Spleen (tissue), 11 donors: ENCODE measurements around the gene UBE2V1. TPM values are rescaled to one million over a fixed set of nuclear protein-coding genes. Genes with fewer than 3 reads are reported as not detected.

Source experiments
- DNase-seq: peaks from one replicate; pipeline ENCODE4 v3.0.0-alpha.2; 2020
- H3K27ac ChIP-seq, 8 donors: fragments of 200-600 bp; sonication (generic) in 7 of 8; 1 replicate in 4 of 8; 2 replicates in 4 of 8; pipeline versions ENCODE4 v1.5.0 to v1.8.0; 2016 to 2021; ENCODE audit warnings: inconsistent platforms in 4 of 8, mild to moderate bottlenecking in 4 of 8, moderate library complexity in 1 of 8
- H3K27me3 ChIP-seq, 7 donors: fragments of 200-600 bp; sonication (generic) in 6 of 7; replicated peaks in 1 of 7; 1 replicate in 4 of 7; 2 replicates in 3 of 7; pipeline versions ENCODE4 v1.5.0 to v1.8.0; 2016 to 2021; ENCODE audit warnings: inconsistent platforms in 3 of 7, mild to moderate bottlenecking in 1 of 7
- H3K36me3 ChIP-seq, 6 donors: fragments of 200-600 bp; sonication (generic) in 5 of 6; 1 replicate in 4 of 6; 2 replicates in 2 of 6; pipeline versions ENCODE4 v1.5.0 to v1.8.0; 2016 to 2021; ENCODE audit warnings: inconsistent platforms in 2 of 6
- H3K4me1 ChIP-seq, 6 donors: fragments of 200-600 bp; sonication (generic) in 5 of 6; 1 replicate in 3 of 6; 2 replicates in 3 of 6; pipeline versions ENCODE4 v1.5.0 to v1.8.0; 2016 to 2021; ENCODE audit warnings: inconsistent platforms in 3 of 6
- H3K4me3 ChIP-seq, 8 donors: fragments of 200-600 bp; sonication (generic) in 7 of 8; 1 replicate in 4 of 8; 2 replicates in 4 of 8; pipeline versions ENCODE4 v1.5.0 to v1.8.0; 2016 to 2021; ENCODE audit warnings: inconsistent platforms in 4 of 8, mild to moderate bottlenecking in 4 of 8, moderate library complexity in 2 of 8
- H3K9me3 ChIP-seq, 8 donors: fragments of 200-600 bp; sonication (generic) in 7 of 8; 1 replicate in 4 of 8; 2 replicates in 4 of 8; pipeline versions ENCODE4 v1.5.0 to v1.8.0; 2016 to 2021; ENCODE audit warnings: inconsistent platforms in 4 of 8
- POLR2A ChIP-seq, 3 donors: fragments of 450-650 bp; IDR thresholded peaks; one replicate each; pipeline ENCODE4 v1.5.1; 2017; ENCODE audit warnings: antibody characterized with exemption in 3 of 3, mild to moderate bottlenecking in 1 of 3
- POLR2AphosphoS5 ChIP-seq, 3 donors: sonication (generic); formaldehyde crosslinking; IDR thresholded peaks; one replicate each; pipeline ENCODE4 v1.5.1; 2017; ENCODE audit warnings: antibody characterized with exemption in 3 of 3
- WGBS, 5 donors: extraction: QIAGEN DNeasy Blood & Tissue Kit in 3 of 5; methylation state at CpG; one replicate each; pipeline versions ENCODE4 v1.1.5 to v1.1.7; 2013 to 2018; 5-methylcytosine and 5-hydroxymethylcytosine counted together
- intact Hi-C: fragments of 100-400 bp; cut with DNase I; formaldehyde crosslinking; loops from one replicate; pipeline ENCODE4 v1.15.0; 2023; ENCODE audit warnings: low total_unique reads
- polyA plus RNA-seq, 3 donors: library from polyadenylated mRNA; stranded (reverse); fragments of 200-250 nt; gene quantifications; one replicate each; pipeline ENCODE4 v1.2.1, GENCODE V29; 2013
- total RNA-seq, 7 donors: library from RNA; depleted of rRNA in 3 of 7; stranded (reverse); fragments of >200 nt in 3 of 7; fragmentation: NEBNext Ultra II Directional in 4 of 7; extraction: Animal tissue kit (Norgen Biotek cat#: 25700) in 4 of 7; gene quantifications; one replicate each; pipeline versions ENCODE4 v1.1.0 to v1.2.1, GENCODE V29; 2016 to 2021
- TF ChIP-seq, protein P1 (sequence below), 11 experiments: fragments of 200-600 bp in 7 of 11; fragments of 450-650 bp in 4 of 11; sonication (generic) in 4 of 11; IDR thresholded peaks in 8 of 11; conservative IDR thresholded peaks in 3 of 11; 1 replicate in 7 of 11; 2 replicates in 4 of 11; pipeline versions ENCODE4 v1.4.0 to v1.8.0; 2016 to 2021; ENCODE audit warnings: antibody characterized with exemption in 11 of 11, inconsistent platforms in 4 of 11, mild to moderate bottlenecking in 1 of 11
- donor health status: healthy with polysubstance abuse.
- donor health status: DM: no; HTN: no; CAD: no; lungs with moderate emphysema.
- donor health status: DM: no; HTN: no; CAD: no.
- donor health status: Bipolar disorder and iron deficiency.
- donor health status: healthy.
- donor health status: DM: no; HTN: no; CAD: no.
- donor health status: DM: yes; HTN: yes; CAD: no.

Gene UBE2V1
- total and polyA plus RNA-seq, 10 donors: 62.3 to 140 (median 122) TPM

DNA sequence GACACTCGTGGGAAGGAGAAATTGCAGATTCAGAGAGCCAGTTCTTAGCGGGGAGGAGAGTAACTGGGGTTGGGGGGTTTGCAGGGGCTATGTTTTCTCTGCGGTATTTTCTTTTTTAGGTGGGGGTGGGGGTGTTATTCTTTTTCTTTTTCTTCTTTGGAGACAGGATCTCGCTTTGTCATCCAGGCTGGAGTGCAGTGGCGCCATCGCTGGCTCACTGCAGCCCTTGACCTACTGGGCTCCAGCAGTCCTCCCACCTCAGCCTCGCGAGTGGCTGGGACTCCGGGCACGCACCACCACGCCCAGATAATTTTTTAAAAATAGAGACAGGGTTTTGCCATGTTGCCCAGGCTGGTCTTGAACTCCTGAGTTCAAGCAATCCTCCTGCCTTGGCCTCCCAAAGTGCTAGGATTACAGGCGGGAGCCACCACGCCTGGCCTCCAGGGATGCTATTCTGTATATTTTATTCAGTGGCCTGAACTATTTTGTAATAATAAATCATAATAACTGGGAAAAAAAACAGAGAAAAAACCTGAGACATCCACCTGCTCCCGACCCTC, 57.3 kb downstream of the UBE2V1 start:
- TF ChIP-seq POLR2AphosphoS5 (IDR thresholded peaks at IDR 0.05) (no peak), POLR2A (IDR thresholded peaks at IDR 0.05) (no peak)
- TF ChIP-seq, protein P1, sequence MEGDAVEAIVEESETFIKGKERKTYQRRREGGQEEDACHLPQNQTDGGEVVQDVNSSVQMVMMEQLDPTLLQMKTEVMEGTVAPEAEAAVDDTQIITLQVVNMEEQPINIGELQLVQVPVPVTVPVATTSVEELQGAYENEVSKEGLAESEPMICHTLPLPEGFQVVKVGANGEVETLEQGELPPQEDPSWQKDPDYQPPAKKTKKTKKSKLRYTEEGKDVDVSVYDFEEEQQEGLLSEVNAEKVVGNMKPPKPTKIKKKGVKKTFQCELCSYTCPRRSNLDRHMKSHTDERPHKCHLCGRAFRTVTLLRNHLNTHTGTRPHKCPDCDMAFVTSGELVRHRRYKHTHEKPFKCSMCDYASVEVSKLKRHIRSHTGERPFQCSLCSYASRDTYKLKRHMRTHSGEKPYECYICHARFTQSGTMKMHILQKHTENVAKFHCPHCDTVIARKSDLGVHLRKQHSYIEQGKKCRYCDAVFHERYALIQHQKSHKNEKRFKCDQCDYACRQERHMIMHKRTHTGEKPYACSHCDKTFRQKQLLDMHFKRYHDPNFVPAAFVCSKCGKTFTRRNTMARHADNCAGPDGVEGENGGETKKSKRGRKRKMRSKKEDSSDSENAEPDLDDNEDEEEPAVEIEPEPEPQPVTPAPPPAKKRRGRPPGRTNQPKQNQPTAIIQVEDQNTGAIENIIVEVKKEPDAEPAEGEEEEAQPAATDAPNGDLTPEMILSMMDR (IDR thresholded peaks at IDR 0.05 in 8 of 11, conservative IDR thresholded peaks at IDR 0.05 in 3 of 11): no peak
- H3K4me3 ChIP-seq: no peak overlapping the region
- peaks cover 0 to 43% (median 22%) of the 10 kb centered on the region in 6 donors for H3K4me1 ChIP-seq
- no peak for DNase-seq
- H3K27me3 ChIP-seq: no peaks in the 10 kb centered on the region
- intact Hi-C loops: no loop called here
- H3K27ac ChIP-seq: no peak overlapping the region
- no peaks in the 10 kb centered on the region for H3K9me3 ChIP-seq
- WGBS, 5 donors: 70 to 84% (median 76%) methylated on average over 14 of the region's 14 CpGs
- no peaks in the 10 kb centered on the region for H3K36me3 ChIP-seq

DNA sequence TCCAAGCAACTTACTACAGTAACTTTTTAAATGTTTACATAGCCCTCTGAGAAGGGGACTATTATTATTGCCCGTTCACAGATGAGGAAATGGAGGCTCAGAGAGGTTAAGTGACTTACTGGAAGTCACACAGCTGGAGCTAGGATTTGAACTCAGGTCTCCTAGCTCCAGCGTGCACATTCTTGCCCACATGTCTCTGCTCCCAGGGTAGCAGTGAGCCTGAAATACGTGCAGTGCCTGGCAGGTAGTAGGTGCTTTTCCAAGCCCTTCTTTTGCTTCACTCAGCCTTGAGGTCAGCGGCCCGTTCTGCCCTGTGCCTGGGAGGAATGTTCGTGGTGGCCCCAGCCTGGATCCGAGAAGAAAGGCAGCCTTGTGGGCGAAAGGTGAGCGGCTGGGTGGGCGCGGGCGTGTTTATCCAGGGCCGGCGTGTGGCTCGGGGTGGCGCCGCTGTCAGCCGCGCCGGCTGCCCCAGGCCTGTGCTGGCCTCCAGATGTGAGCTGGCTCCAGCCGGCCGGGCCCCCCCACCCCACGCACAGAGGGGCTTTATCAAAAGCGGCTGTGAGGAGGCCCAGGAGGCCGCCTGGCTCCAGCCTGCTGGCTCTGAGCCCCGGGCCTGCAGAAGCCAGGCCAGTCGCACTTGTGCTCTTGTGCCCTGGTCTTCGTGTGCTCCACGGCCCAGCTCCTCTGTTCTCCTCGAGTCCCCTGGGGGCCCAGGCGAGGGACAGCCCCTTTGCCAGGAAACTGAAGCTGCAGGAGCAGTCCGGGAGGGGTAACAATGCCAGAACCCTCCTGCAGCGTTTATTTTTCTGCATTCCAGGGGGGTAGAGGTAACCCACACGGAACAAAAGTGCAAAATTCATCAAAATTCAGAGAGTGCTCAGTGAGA, 58.1 kb downstream of the UBE2V1 start:
- H3K27ac ChIP-seq: peak overlapping the region in 1 of 8 donors; percentile 3

DNA sequence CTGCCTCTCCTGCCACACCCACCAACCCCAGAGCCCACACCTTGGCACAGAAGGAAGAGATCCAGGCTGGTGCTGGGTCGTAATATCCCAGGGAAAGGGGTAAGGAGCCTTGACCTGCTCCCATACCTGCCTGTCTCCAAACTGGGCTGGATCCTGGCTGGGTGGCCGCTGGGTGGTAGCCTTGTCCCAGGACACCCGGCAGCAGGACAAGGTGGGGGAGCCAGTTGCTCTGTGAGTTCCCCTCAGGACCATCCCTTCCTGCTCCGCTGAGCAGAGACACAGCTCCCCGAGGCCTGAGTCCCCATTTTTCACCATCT, 58.8 kb downstream of the UBE2V1 start:
- 60 to 87% (median 75%) methylated on average over 5 of the region's 5 CpGs for WGBS, 5 donors
- no peak for DNase-seq

More for the DNA sequence above, 58.1 kb downstream of the UBE2V1 start:
- Histone ChIP-seq H3K4me1 (peaks cover 0 to 47% (median 23%) of the 10 kb centered on the region in 6 donors), H3K27me3 (no peaks in the 10 kb centered on the region), H3K4me3 (no peak overlapping the region), H3K9me3 (no peaks in the 10 kb centered on the region), H3K36me3 (no peaks in the 10 kb centered on the region)
- 66 to 81% (median 79%) methylated on average over 29 to 34 of the region's 34 CpGs for WGBS, 5 donors
- no peak for DNase-seq
- intact Hi-C loops: no loop called here
- TF ChIP-seq POLR2A (IDR thresholded peaks at IDR 0.05) (no peak), POLR2AphosphoS5 (IDR thresholded peaks at IDR 0.05) (no peak)
- TF ChIP-seq, protein P1 (IDR thresholded peaks at IDR 0.05 in 8 of 11, conservative IDR thresholded peaks at IDR 0.05 in 3 of 11): no peak

More for the DNA sequence above, 58.8 kb downstream of the UBE2V1 start:
- no peak overlapping the region for H3K4me3 ChIP-seq
- no peaks in the 10 kb centered on the region for H3K36me3 ChIP-seq
- no peak for TF ChIP-seq POLR2AphosphoS5 (IDR thresholded peaks at IDR 0.05)
- no peak for TF ChIP-seq POLR2A (IDR thresholded peaks at IDR 0.05)
- TF ChIP-seq, protein P1 (IDR thresholded peaks at IDR 0.05 in 8 of 11, conservative IDR thresholded peaks at IDR 0.05 in 3 of 11): no peak
- intact Hi-C loops: no loop called here
- H3K27ac ChIP-seq: peak overlapping the region in 1 of 8 donors; percentile 3
- peaks cover 0 to 53% (median 29%) of the 10 kb centered on the region in 6 donors for H3K4me1 ChIP-seq
- no peaks in the 10 kb centered on the region for H3K9me3 ChIP-seq
- H3K27me3 ChIP-seq: no peaks in the 10 kb centered on the region
